Upper lobe of left lung (tissue), 4 donors: ENCODE data around the gene ECSCR.

Source experiments
- EP300 ChIP-seq, 4 donors: sonication (generic); formaldehyde crosslinking; IDR thresholded peaks; one replicate each; pipeline ENCODE4 v1.5.1; 2017; ENCODE audit warnings: antibody characterized with exemption in 4 of 4, control low read depth in 2 of 4
- POLR2A ChIP-seq, 4 donors: fragments of 450-650 bp; IDR thresholded peaks; one replicate each; pipeline ENCODE4 v1.5.1; 2016 to 2017; ENCODE audit warnings: antibody characterized with exemption in 4 of 4, mild to moderate bottlenecking in 2 of 4
- POLR2AphosphoS5 ChIP-seq, 2 donors: sonication (generic); formaldehyde crosslinking; IDR thresholded peaks; one replicate each; pipeline ENCODE4 v1.5.1; 2017; ENCODE audit warnings: antibody characterized with exemption in 2 of 2
- TF ChIP-seq, protein P1 (sequence below), 6 experiments: fragments of 450-650 bp in 4 of 6; fragments of 200-600 bp in 2 of 6; sonication (generic) in 2 of 6; IDR thresholded peaks; one replicate each; pipeline ENCODE4 v1.5.1; 2016 to 2019; ENCODE audit warnings: antibody characterized with exemption in 6 of 6

DNA sequence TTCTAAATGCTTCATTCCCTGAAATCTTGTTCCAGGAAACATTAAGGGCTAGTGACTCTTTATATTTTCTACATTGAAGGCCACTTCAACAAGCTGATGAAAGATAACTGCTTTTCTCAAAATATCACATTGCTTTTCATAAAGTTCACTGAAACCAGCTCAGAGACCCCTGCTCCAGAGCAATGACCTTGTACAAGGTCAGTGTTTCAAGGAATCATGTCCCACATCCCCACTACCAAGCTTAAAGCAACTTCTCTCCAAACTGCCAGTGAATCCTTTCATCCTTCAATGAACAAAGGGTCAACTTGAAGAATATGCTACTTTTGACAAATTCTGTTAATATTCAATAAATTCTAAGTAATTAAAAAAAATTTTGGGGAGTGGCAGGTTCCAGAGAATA is 46.7 kb downstream of the ECSCR start:
- TF ChIP-seq, protein P1, sequence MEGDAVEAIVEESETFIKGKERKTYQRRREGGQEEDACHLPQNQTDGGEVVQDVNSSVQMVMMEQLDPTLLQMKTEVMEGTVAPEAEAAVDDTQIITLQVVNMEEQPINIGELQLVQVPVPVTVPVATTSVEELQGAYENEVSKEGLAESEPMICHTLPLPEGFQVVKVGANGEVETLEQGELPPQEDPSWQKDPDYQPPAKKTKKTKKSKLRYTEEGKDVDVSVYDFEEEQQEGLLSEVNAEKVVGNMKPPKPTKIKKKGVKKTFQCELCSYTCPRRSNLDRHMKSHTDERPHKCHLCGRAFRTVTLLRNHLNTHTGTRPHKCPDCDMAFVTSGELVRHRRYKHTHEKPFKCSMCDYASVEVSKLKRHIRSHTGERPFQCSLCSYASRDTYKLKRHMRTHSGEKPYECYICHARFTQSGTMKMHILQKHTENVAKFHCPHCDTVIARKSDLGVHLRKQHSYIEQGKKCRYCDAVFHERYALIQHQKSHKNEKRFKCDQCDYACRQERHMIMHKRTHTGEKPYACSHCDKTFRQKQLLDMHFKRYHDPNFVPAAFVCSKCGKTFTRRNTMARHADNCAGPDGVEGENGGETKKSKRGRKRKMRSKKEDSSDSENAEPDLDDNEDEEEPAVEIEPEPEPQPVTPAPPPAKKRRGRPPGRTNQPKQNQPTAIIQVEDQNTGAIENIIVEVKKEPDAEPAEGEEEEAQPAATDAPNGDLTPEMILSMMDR (IDR thresholded peaks at IDR 0.05) = no peak
- no peak for TF ChIP-seq POLR2A (IDR thresholded peaks at IDR 0.05)
- TF ChIP-seq POLR2AphosphoS5 (IDR thresholded peaks at IDR 0.05) = no peak
- no peak for TF ChIP-seq EP300 (IDR thresholded peaks at IDR 0.05)
